ENCODE measurements around the gene HRH1. TPM values are rescaled to one million over a fixed set of nuclear protein-coding genes. Genes with fewer than 3 reads are reported as not detected.

The HRH1 gene
- total and polyA plus RNA-seq, 2 donors (not counting 3 experiments of a cell fraction or from before 2014, with no cell fraction given), result 16.2 to 21.2 TPM

DNA sequence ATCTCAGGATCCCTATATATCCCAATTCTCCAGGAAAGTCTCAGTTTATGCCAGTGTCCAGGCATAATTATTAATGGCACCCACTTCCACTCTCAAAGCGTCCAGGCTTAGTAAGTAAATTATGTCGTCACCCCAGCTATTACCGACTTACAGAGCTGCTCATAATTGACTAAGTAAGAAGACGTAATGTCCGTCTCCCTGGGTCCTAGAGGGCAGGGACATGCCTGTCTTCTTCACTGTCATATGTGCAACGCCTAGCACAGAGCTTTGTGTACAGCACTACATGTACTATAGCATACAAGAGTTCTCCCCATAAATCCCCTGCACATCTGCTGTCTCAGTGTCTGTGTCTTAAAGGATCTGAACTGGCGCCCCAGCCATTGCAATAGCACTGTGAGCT is 23.9 kb upstream of the HRH1 start:
- no peaks in the 10 kb centered on the region for H3K9me3 ChIP-seq (replicated peaks; ENCODE audit: control insufficient read depth, insufficient read depth, low read length)
- no peak overlapping the region for H2AFZ ChIP-seq (ENCODE audit: low read depth, low read length)
- ChIA-PET CTCF (no interaction called here), POLR2A (no interaction called here)
- H3K4me2 ChIP-seq (ENCODE audit: insufficient read depth, low read length), result no peak overlapping the region
- H4K20me1 ChIP-seq (replicated peaks; ENCODE audit: control insufficient read depth, extremely low read depth, insufficient read depth, low read length), result no peaks in the 10 kb centered on the region
- dilution Hi-C loops (cut with MboI; ENCODE audit: extremely low pct_ligation_motif_present, low sequenced_read_pairs) (no loop called here), intact Hi-C loops (cut with micrococcal nuclease) (no loop called here)
- H3K79me2 ChIP-seq (ENCODE audit: control insufficient read depth, insufficient read depth, low read length), result no peaks in the 10 kb centered on the region
- DNase-seq (ENCODE audit: low read depth, low spot score) (no peak), FAIRE-seq (no peak)
- H3K4me1 ChIP-seq (ENCODE audit: control insufficient read depth, extremely low read depth, insufficient read depth, low read length), result no peaks in the 10 kb centered on the region
- H3K27ac ChIP-seq (ENCODE audit: insufficient read depth, low read depth, low read length), result no peak overlapping the region
- H3K36me3 ChIP-seq (ENCODE audit: control insufficient read depth in 2 of 2, extremely low read depth in 1 of 2, insufficient read depth in 2 of 2, low read length in 2 of 2), result no peaks in the 10 kb centered on the region
- TF ChIP-seq CTCF (IDR thresholded peaks at IDR 0.05; ENCODE audit: extremely low read depth in 1 of 2, insufficient read depth in 1 of 2, low read depth in 1 of 2, low read length in 2 of 2), result no peak
- TF ChIP-seq JUN (IDR thresholded peaks at IDR 0.05; ENCODE audit: borderline replicate concordance, insufficient read depth, insufficient read length, low read depth), result no peak
- no peak for TF ChIP-seq MYC (IDR thresholded peaks at IDR 0.05; ENCODE audit: low read depth, low read length)
- no peak for TF ChIP-seq POLR2A (IDR thresholded peaks at IDR 0.05; ENCODE audit: low read depth, low read length)
- TF ChIP-seq POLR2AphosphoS5 (IDR thresholded peaks at IDR 0.05; ENCODE audit: insufficient read depth, low read depth, low read length), result no peak
- no peak for TF ChIP-seq FOS (IDR thresholded peaks at IDR 0.05; ENCODE audit: borderline replicate concordance, insufficient read depth, low read length)
- TF ChIP-seq EZH2 (IDR thresholded peaks at IDR 0.05; ENCODE audit: borderline replicate concordance, low read depth, low read length, severe bottlenecking), result no peak
- TF ChIP-seq, protein P1, sequence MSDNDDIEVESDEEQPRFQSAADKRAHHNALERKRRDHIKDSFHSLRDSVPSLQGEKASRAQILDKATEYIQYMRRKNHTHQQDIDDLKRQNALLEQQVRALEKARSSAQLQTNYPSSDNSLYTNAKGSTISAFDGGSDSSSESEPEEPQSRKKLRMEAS (IDR thresholded peaks at IDR 0.05; ENCODE audit: insufficient read depth, insufficient read length), result no peak
- TF ChIP-seq GATA2 (IDR thresholded peaks at IDR 0.05; ENCODE audit: insufficient read depth, insufficient read length, low read depth, low read length), result no peak
- BruUV-seq (replicated peaks), result no TSS peak
- H3K4me3 ChIP-seq (replicated peaks in 1 of 3; ENCODE audit: insufficient read depth in 1 of 3, low read depth in 1 of 3, low read length in 3 of 3), result no peak overlapping the region
- H3K9me1 ChIP-seq (replicated peaks; ENCODE audit: control insufficient read depth, extremely low read depth, insufficient read depth, low read length), result no peaks in the 10 kb centered on the region
- H3K27me3 ChIP-seq (ENCODE audit: control insufficient read depth in 2 of 2, insufficient read depth in 2 of 2, low read length in 2 of 2), result peaks cover 0 to 1% of the 10 kb centered on the region in 2 experiments
- no peak overlapping the region for H3K9ac ChIP-seq (replicated peaks; ENCODE audit: extremely low read depth, insufficient read depth, low read length)
